ENCODE measurements around the gene PRKCQ. TPM values are rescaled to one million over a fixed set of nuclear protein-coding genes. Genes with fewer than 3 reads are reported as not detected.

PRKCQ gene
- total and polyA plus RNA-seq, 11 donors: 0.04 to 2.0 (median 0.13) TPM; not detected in 1

- Histone ChIP-seq H3K4me3 (no peak overlapping the region), H3K36me3 (no peaks in the 10 kb centered on the region), H3K27ac (no peak overlapping the region), H3K4me1 (no peaks in the 10 kb centered on the region), H3K9me3 (no peaks in the 10 kb centered on the region), H3K27me3 (peaks cover 0 to 5% (median 0%) of the 10 kb centered on the region in 9 donors)
- TF ChIP-seq POLR2A (IDR thresholded peaks at IDR 0.05) (no peak), CTCF (IDR thresholded peaks at IDR 0.05) (no peak)
- intact Hi-C loops (cut with DNase I): no loop called here
- ATAC-seq (no peak), DNase-seq (no peak)
- WGBS, 4 donors: 52 to 64% (median 57%) methylated on average over 5 of the region's 5 CpGs
Measured at GRCh38 chr10:6621536-6621935, 41.5 kb upstream of the PRKCQ start.

GRCh38 chr10:6619660-6620059 is 39.6 kb upstream of the PRKCQ start:
- H3K4me1 ChIP-seq: no peaks in the 10 kb centered on the region
- no peak overlapping the region for H3K4me3 ChIP-seq
- intact Hi-C loops (cut with DNase I): no loop called here
- ATAC-seq: no peak
- H3K27ac ChIP-seq: no peak overlapping the region
- 76 to 83% (median 81%) methylated on average over 12 of the region's 12 CpGs for WGBS, 4 donors
- H3K36me3 ChIP-seq: no peaks in the 10 kb centered on the region
- TF ChIP-seq POLR2A (IDR thresholded peaks at IDR 0.05) (no peak), CTCF (IDR thresholded peaks at IDR 0.05) (no peak)
- H3K9me3 ChIP-seq: no peaks in the 10 kb centered on the region
- no peak for DNase-seq
- H3K27me3 ChIP-seq: peaks cover 0 to 10% (median 0%) of the 10 kb centered on the region in 9 donors

GRCh38 chr10:6618340-6618739 is 38.3 kb upstream of the PRKCQ start:
- Histone ChIP-seq H3K4me3 (no peak overlapping the region), H3K4me1 (no peaks in the 10 kb centered on the region), H3K36me3 (no peaks in the 10 kb centered on the region), H3K27me3 (peaks cover 0 to 10% (median 0%) of the 10 kb centered on the region in 9 donors), H3K9me3 (peaks cover 0 to 3% (median 0%) of the 10 kb centered on the region in 12 donors), H3K27ac (no peak overlapping the region)
- DNase-seq (no peak), ATAC-seq (no peak)
- WGBS, 4 donors: 27 to 44% (median 31%) methylated on average over 1 of the region's 1 CpG
- TF ChIP-seq POLR2A (IDR thresholded peaks at IDR 0.05): no peak
- no peak for TF ChIP-seq CTCF (IDR thresholded peaks at IDR 0.05)
- intact Hi-C loops (cut with DNase I): no loop called here

GRCh38 chr10:6617309-6618076 is 37.4 kb upstream of the PRKCQ start:
- TF ChIP-seq POLR2A (IDR thresholded peaks at IDR 0.05) (no peak), CTCF (IDR thresholded peaks at IDR 0.05) (no peak)
- intact Hi-C loops (cut with DNase I): no loop called here
- Histone ChIP-seq H3K4me1 (no peaks in the 10 kb centered on the region), H3K36me3 (no peaks in the 10 kb centered on the region), H3K27ac (no peak overlapping the region), H3K9me3 (peaks cover 0 to 3% (median 0%) of the 10 kb centered on the region in 12 donors), H3K4me3 (no peak overlapping the region), H3K27me3 (peaks cover 0 to 16% (median 0%) of the 10 kb centered on the region in 9 donors)
- ATAC-seq: no peak
- no peak for DNase-seq
- WGBS, 4 donors: 80 to 88% (median 87%) methylated on average over 5 of the region's 5 CpGs
